GM20431 (cell line): ENCODE results near the gene STARD9.
"Not testable (repeated sequence)": the region's sequence is repeated elsewhere in the genome, so short reads cannot be mapped to it uniquely, and the experiment has no call there.

ENCODE experiments used
- in situ Hi-C: fragments of 300-500 bp; cut with MseI, MboI; formaldehyde crosslinking; loops from one replicate; pipeline ENCODE4 v1.15.0; 2020; ENCODE audit warnings: low sequenced_read_pairs; ENCODE audit not compliant: unreplicated experiment

The STARD9 gene

GRCh38 chr15:42741710-42742109 is 166.3 kb downstream of the STARD9 start:
- in situ Hi-C loops: no loop called here

GRCh38 chr15:42742149-42742548 is 166.7 kb downstream of the STARD9 start:
- in situ Hi-C loops: no loop called here

- in situ Hi-C loops: no loop called here
Observed at GRCh38 chr15:42744195-42744594, 168.8 kb downstream of the STARD9 start.

GRCh38 chr15:42749266-42749665 is 173.9 kb downstream of the STARD9 start:
- in situ Hi-C loops: no loop called here

GRCh38 chr15:42750306-42750705 is 174.9 kb downstream of the STARD9 start:
- in situ Hi-C loops: no loop called here

- in situ Hi-C loops: no loop called here
Observed at GRCh38 chr15:42759093-42759492, 183.7 kb downstream of the STARD9 start.

- in situ Hi-C loops: no loop called here
Observed at GRCh38 chr15:42760759-42761158, 185.4 kb downstream of the STARD9 start.

GRCh38 chr15:42761813-42762212 is 186.4 kb downstream of the STARD9 start:
- in situ Hi-C loops: not testable (repeated sequence)

- in situ Hi-C loops: not testable (repeated sequence)
Observed at GRCh38 chr15:42764154-42764731, 188.8 kb downstream of the STARD9 start.

GRCh38 chr15:42766109-42766508 is 190.7 kb downstream of the STARD9 start:
- in situ Hi-C loops: not testable (repeated sequence)
